CD4-positive, alpha-beta memory T cell (primary cell): ENCODE results near the gene CCDC144A. TPM values are rescaled to one million over a fixed set of nuclear protein-coding genes. Genes with fewer than 3 reads are reported as not detected.
"Not testable (repeated sequence)": the region's sequence is repeated elsewhere in the genome, so short reads cannot be mapped to it uniquely, and the experiment has no call there.

ENCODE experiments used
- CTCF ChIA-PET: fragments of 350-600 bp; sonication (Branson Sonifier 250); formaldehyde crosslinking; loops from one replicate; lab custom pipeline; 2021; ENCODE audit warnings: inconsistent platforms; ENCODE audit not compliant: partially characterized antibody; lab: Charles Lee
- POLR2A ChIA-PET: fragments of 350-600 bp; sonication (Branson Sonifier 250); formaldehyde crosslinking; loops from one replicate; lab custom pipeline; 2021; ENCODE audit not compliant: partially characterized antibody; lab: Charles Lee
- DNase-seq, 5 donors: peaks; one replicate each; pipeline versions ENCODE4 v3.0.0 to v3.0.0-alpha.2; 2020 to 2022; ENCODE audit warnings: mixed read lengths in 1 of 5
- H3K27ac ChIP-seq: one replicate; pipeline ENCODE4 v1.7.0; 2013; ENCODE audit warnings: low read depth, low read length
- H3K27me3 ChIP-seq: 2 replicates; pipeline ENCODE4 v1.7.0; 2013; ENCODE audit warnings: mild to moderate bottlenecking, low read length, moderate library complexity; ENCODE audit not compliant: insufficient read depth
- H3K36me3 ChIP-seq: 2 replicates; pipeline ENCODE4 v1.7.0; 2013; ENCODE audit warnings: mild to moderate bottlenecking, low read length, moderate library complexity; ENCODE audit not compliant: insufficient read depth
- H3K4me1 ChIP-seq: 2 replicates; pipeline ENCODE4 v1.7.0; 2013; ENCODE audit warnings: mild to moderate bottlenecking, low read length, moderate library complexity; ENCODE audit not compliant: insufficient read depth
- H3K4me3 ChIP-seq, 2 donors: one replicate each; pipeline ENCODE4 v1.7.0; 2013; ENCODE audit warnings: low read length in 2 of 2, mild to moderate bottlenecking in 1 of 2
- H3K9me3 ChIP-seq, 2 donors: one replicate each; pipeline ENCODE4 v1.7.0; 2013; ENCODE audit warnings: low read length in 2 of 2, control low read depth in 1 of 2; ENCODE audit not compliant: control insufficient read depth in 1 of 2
- H3K27ac Mint-ChIP-seq, 7 donors: one replicate each; pipeline ENCODE4 v1.8.0; 2020 to 2021; ENCODE audit warnings: mixed read lengths in 7 of 7, mild to moderate bottlenecking in 6 of 7, inconsistent platforms in 3 of 7, moderate library complexity in 3 of 7
- H3K27me3 Mint-ChIP-seq, 2 donors: one replicate each; pipeline ENCODE4 v1.8.0; 2020 to 2021; ENCODE audit warnings: mixed read lengths in 2 of 2
- H3K36me3 Mint-ChIP-seq, 2 donors: one replicate each; pipeline ENCODE4 v1.8.0; 2020 to 2021; ENCODE audit warnings: mixed read lengths in 2 of 2, inconsistent platforms in 1 of 2, mild to moderate bottlenecking in 1 of 2
- H3K4me1 Mint-ChIP-seq, 4 donors: one replicate each; pipeline ENCODE4 v1.8.0; 2020 to 2021; ENCODE audit warnings: mixed read lengths in 4 of 4, mild to moderate bottlenecking in 1 of 4
- H3K4me3 Mint-ChIP-seq, 8 donors: one replicate each; pipeline ENCODE4 v1.8.0; 2020 to 2021; ENCODE audit warnings: mixed read lengths in 8 of 8, mild to moderate bottlenecking in 7 of 8, moderate library complexity in 6 of 8, inconsistent platforms in 3 of 8
- H3K9me3 Mint-ChIP-seq, 8 donors: one replicate each; pipeline ENCODE4 v1.8.0; 2020 to 2021; ENCODE audit warnings: mixed read lengths in 8 of 8, mild to moderate bottlenecking in 5 of 8, inconsistent platforms in 3 of 8, moderate library complexity in 1 of 8
- intact Hi-C: fragments of 100-400 bp; cut with micrococcal nuclease; formaldehyde crosslinking; loops from one replicate; pipeline ENCODE4 v1.15.1; 2023
- polyA plus RNA-seq, 2 donors: library from polyadenylated mRNA; unstranded; fragments of 300-500 nt; fragmentation: Illumina TruSeq; gene quantifications; one replicate each; pipeline ENCODE4 v1.2.3, GENCODE V29; 2021
- total RNA-seq, 2 experiments: library from RNA; stranded (reverse); gene quantifications; one replicate each; pipeline ENCODE4 v1.2.3, GENCODE V29; 2021

CCDC144A gene
- total and polyA plus RNA-seq, 4 experiments from 2014 or later = 3.2 to 9.9 (median 8.4) TPM; not detected in 1

DNA sequence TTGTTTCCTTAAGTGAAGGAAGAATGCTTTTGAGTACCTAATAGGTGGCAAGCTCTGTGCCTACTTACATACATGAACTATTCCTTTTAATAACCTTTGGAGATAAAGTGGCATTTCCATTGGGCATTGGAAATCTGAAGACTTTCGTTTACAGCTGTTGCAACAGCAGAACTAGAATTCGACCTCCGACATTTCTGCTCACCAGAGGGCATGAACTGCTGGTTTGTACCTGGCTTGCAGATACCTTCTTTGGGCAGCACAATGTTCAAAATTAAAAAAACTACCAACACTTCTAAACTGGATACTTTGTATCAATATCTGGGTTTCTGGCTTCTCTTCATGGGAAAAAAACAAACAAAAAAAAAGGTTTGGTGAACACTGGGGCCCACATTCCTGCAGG, 99.6 kb downstream of the CCDC144A start:
- H3K27ac ChIP-seq, H3K27me3 Mint-ChIP-seq, H3K4me3 ChIP-seq, H3K27me3 ChIP-seq, H3K4me1 ChIP-seq, intact Hi-C loops, H3K36me3 Mint-ChIP-seq, CTCF ChIA-PET, H3K36me3 ChIP-seq, H3K4me1 Mint-ChIP-seq, DNase-seq, POLR2A ChIA-PET, H3K4me3 Mint-ChIP-seq, H3K9me3 ChIP-seq, H3K9me3 Mint-ChIP-seq, H3K27ac Mint-ChIP-seq: not testable (repeated sequence)

DNA sequence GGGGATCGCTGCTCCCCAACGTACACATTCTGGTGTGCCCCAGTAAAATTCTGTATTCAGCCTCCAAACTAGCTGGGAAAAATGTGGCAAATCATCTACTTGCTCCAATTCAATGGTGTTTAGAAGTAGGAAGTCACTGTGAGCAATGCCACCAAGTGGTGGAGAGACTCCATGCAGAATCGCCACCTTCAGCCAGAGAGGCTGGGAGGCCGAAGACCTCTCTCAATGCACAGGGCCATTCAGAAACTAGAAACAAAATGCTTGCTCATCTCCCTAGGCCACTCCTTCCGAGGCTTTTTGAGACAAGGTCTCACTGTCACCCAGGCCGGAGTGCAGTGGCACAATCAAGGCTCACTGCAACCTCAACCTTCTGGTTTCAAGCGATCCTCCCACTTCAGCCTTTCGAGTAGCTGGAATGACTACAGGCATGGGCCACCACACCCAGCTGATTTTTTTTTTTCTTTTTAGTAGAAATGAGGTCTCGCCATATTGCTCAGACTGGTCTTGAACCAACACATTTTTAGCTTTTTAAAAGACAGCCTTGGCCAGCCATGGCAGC, 100.4 kb downstream of the CCDC144A start:
- H3K27ac Mint-ChIP-seq, H3K27me3 Mint-ChIP-seq, H3K4me3 Mint-ChIP-seq, POLR2A ChIA-PET, H3K27ac ChIP-seq, H3K36me3 Mint-ChIP-seq, H3K9me3 ChIP-seq, CTCF ChIA-PET, H3K4me1 ChIP-seq, H3K9me3 Mint-ChIP-seq, DNase-seq, H3K4me3 ChIP-seq, intact Hi-C loops, H3K36me3 ChIP-seq, H3K4me1 Mint-ChIP-seq, H3K27me3 ChIP-seq: not testable (repeated sequence)

DNA sequence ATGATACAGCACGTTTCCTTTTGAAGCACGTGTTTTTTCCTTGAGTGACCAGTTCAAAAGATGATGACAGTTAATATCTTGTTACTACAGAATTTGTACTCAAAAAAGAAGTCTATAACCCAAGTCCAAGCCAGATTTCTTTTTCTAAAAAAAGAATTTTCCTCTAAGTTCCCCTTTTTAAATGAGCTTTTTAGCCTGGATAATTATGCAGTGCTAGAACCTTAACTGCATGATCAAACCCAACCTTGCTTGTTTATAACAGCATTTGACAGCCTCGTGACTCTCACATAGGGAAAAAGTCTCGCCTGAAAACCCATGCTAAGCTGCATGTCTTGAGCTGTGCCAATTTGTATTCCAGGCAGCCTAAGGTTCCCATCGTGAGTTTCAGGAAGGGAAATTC, 104.2 kb downstream of the CCDC144A start:
- H3K27ac Mint-ChIP-seq, H3K27me3 ChIP-seq, CTCF ChIA-PET, POLR2A ChIA-PET, H3K9me3 Mint-ChIP-seq, H3K4me1 Mint-ChIP-seq, H3K27me3 Mint-ChIP-seq, H3K4me3 Mint-ChIP-seq, H3K9me3 ChIP-seq, H3K36me3 ChIP-seq, intact Hi-C loops, H3K36me3 Mint-ChIP-seq, DNase-seq, H3K4me3 ChIP-seq, H3K4me1 ChIP-seq, H3K27ac ChIP-seq: not testable (repeated sequence)

GRCh38 chr17:16795894-16796293, 105.9 kb downstream of the CCDC144A start:
- H3K4me1 Mint-ChIP-seq, H3K36me3 Mint-ChIP-seq, DNase-seq, H3K27ac ChIP-seq, H3K4me3 Mint-ChIP-seq, POLR2A ChIA-PET, H3K4me1 ChIP-seq, H3K27ac Mint-ChIP-seq, H3K36me3 ChIP-seq, H3K9me3 ChIP-seq, H3K27me3 Mint-ChIP-seq, H3K27me3 ChIP-seq, H3K9me3 Mint-ChIP-seq, H3K4me3 ChIP-seq, CTCF ChIA-PET, intact Hi-C loops: not testable (repeated sequence)

GRCh38 chr17:16804851-16805250, 114.8 kb downstream of the CCDC144A start:
- H3K9me3 Mint-ChIP-seq, H3K4me3 ChIP-seq, CTCF ChIA-PET, H3K27me3 ChIP-seq, H3K27me3 Mint-ChIP-seq, POLR2A ChIA-PET, H3K9me3 ChIP-seq, H3K4me3 Mint-ChIP-seq, H3K4me1 ChIP-seq, H3K27ac Mint-ChIP-seq, DNase-seq, H3K36me3 ChIP-seq, H3K4me1 Mint-ChIP-seq, intact Hi-C loops, H3K36me3 Mint-ChIP-seq, H3K27ac ChIP-seq: not testable (repeated sequence)

- H3K27me3 Mint-ChIP-seq, H3K4me1 Mint-ChIP-seq, POLR2A ChIA-PET, H3K27ac Mint-ChIP-seq, H3K36me3 Mint-ChIP-seq, H3K9me3 ChIP-seq, H3K4me3 ChIP-seq, CTCF ChIA-PET, H3K36me3 ChIP-seq, H3K9me3 Mint-ChIP-seq, DNase-seq, H3K4me3 Mint-ChIP-seq, H3K4me1 ChIP-seq, intact Hi-C loops, H3K27ac ChIP-seq, H3K27me3 ChIP-seq: not testable (repeated sequence)
These were observed 116.6 kb downstream of the CCDC144A start for GRCh38 chr17:16806599-16806998.

DNA sequence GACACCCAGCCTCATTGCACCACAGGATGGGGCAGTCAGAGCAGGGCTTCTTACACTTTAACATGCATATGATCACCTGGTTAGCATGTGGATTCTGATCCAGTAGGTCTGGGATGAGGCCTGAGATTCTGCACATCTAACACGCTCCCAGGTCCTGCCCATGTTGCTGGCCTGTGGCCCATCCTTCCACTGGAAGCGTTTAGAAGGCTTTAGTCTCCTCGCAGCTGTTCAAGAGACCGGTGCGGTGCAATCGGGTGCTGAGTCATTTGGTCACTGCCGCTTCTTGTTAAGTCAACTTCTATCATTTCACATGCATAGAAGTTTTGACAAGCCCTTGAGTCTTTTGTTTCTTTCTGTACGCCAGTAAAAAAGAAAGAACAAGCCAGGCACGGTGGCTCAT, 117.6 kb downstream of the CCDC144A start:
- CTCF ChIA-PET, H3K36me3 Mint-ChIP-seq, POLR2A ChIA-PET, DNase-seq, H3K27me3 Mint-ChIP-seq, H3K27me3 ChIP-seq, H3K4me3 ChIP-seq, H3K27ac Mint-ChIP-seq, H3K9me3 ChIP-seq, H3K4me3 Mint-ChIP-seq, H3K4me1 ChIP-seq, H3K4me1 Mint-ChIP-seq, H3K27ac ChIP-seq, H3K9me3 Mint-ChIP-seq, H3K36me3 ChIP-seq, intact Hi-C loops: not testable (repeated sequence)

DNA sequence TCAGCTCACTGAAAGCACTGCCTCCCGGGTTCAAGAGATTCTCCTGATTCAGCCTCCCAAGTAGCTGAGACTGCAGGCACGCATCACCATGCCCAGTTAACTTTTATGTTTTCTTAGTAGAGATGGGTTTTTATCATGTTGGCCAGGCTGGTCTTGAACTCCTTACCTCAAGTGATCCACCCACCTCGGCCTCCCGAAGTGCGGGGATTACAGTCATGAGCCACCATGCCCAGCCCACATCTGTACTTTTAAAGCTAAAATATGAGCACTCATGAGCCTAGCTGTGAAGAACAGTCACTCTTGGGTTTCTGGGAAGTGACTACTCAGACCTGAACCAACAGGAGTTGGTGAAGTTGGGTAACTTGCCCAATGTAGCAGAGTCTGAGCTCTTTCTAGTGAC, 120.2 kb downstream of the CCDC144A start:
- POLR2A ChIA-PET, intact Hi-C loops: not testable (repeated sequence)

More for the DNA sequence above, 120.2 kb downstream of the CCDC144A start:
- H3K9me3 ChIP-seq, H3K9me3 Mint-ChIP-seq, H3K27ac ChIP-seq, H3K36me3 Mint-ChIP-seq, H3K27ac Mint-ChIP-seq, DNase-seq, CTCF ChIA-PET, H3K4me1 ChIP-seq, H3K27me3 ChIP-seq, H3K4me3 ChIP-seq, H3K36me3 ChIP-seq, H3K4me3 Mint-ChIP-seq, H3K4me1 Mint-ChIP-seq, H3K27me3 Mint-ChIP-seq: not testable (repeated sequence)
